Adipose tissue (tissue), 3 donors: ENCODE measurements around the gene CACNG3. TPM values are rescaled to one million over a fixed set of nuclear protein-coding genes. Genes with fewer than 3 reads are reported as not detected.
"Not testable (repeated sequence)": the region's sequence is repeated elsewhere in the genome, so short reads cannot be mapped to it uniquely, and the experiment has no call there.

Experiments
- H3K27ac ChIP-seq: one replicate; pipeline ENCODE4 v1.5.1; 2013; ENCODE audit warnings: low read depth, low read length
- WGBS, 3 donors: extraction: QIAGEN DNeasy Blood & Tissue Kit; methylation state at CpG; one replicate each; pipeline ENCODE4 v1.1.7; 2013; 5-methylcytosine and 5-hydroxymethylcytosine counted together
- polyA plus RNA-seq, 3 donors: library from polyadenylated mRNA; stranded (reverse); fragments of 200-250 nt; gene quantifications; one replicate each; pipeline ENCODE4 v1.2.3, GENCODE V29; 2013
- donor health status: healthy with polysubstance abuse.
- donor health status: Bipolar disorder and iron deficiency.
- donor health status: healthy.

CACNG3 gene
- polyA plus RNA-seq, 3 donors = not detected

- WGBS, 3 donors = 19 to 44% (median 42%) methylated on average over 1 of the region's 1 CpG
- no peak overlapping the region for H3K27ac ChIP-seq
These were observed 62.5 kb downstream of the CACNG3 start for GRCh38 chr16:24318680-24319079.

- WGBS, 3 donors = 66 to 69% (median 68%) methylated on average over 5 of the region's 5 CpGs
- H3K27ac ChIP-seq = no peak overlapping the region
These were observed 63.1 kb downstream of the CACNG3 start for GRCh38 chr16:24319126-24319814.

GRCh38 chr16:24322106-24322505 is 66.0 kb downstream of the CACNG3 start:
- 34 to 39% (median 35%) methylated on average over 10 of the region's 10 CpGs for WGBS, 3 donors
- no peak overlapping the region for H3K27ac ChIP-seq

DNA sequence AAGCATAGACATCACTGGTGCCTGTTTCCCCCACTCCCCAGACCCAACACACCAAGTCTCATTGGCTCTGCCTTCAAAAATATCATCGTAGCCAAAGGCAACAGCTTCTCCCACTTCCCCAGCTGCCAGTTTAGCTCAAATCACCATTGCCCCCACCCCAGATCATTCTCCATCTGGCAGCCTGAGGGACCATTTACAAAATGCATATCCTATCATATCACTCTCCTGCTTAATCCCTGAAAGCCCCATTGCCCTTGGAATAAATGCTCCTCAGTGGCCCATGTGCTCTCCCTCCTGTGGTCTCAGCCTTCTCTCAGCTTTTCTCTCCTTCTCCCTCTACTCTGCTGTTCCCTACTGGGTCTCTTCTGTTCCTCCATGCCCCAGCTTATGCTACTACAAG is 68.3 kb downstream of the CACNG3 start:
- WGBS, 3 donors = 47 to 75% (median 52%) methylated on average over 1 of the region's 1 CpG
- H3K27ac ChIP-seq = no peak overlapping the region

- no peak overlapping the region for H3K27ac ChIP-seq
- WGBS, 3 donors = 46 to 70% (median 66%) methylated on average over 14 of the region's 14 CpGs
These were observed 72.8 kb downstream of the CACNG3 start for GRCh38 chr16:24328835-24329452.

GRCh38 chr16:24332178-24332577 is 76.0 kb downstream of the CACNG3 start:
- no peak overlapping the region for H3K27ac ChIP-seq
- WGBS, 3 donors = 69 to 81% (median 74%) methylated on average over 3 of the region's 3 CpGs

DNA sequence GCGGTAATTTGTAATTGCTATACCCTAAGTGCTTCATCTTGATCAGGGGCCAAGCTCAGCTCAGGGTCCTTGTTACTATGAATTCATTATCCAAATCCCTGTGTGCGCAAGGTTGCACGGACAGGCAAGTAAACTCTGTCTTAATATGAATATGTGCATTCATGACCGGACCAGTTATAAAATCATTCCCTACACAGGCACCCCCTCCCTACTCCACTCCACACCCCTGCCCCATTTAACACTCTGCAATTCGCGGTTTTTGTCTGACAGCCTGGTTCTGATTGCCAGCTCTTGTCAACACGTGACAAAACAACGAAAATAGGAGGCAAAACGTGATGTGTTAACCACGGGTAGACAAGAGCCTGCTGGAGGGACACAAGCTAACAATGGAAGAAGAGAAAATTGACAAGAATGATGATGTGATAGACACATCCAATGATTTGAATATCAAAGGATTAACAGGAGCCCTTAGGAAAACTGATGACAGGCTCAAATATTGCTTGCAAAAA is 76.5 kb downstream of the CACNG3 start:
- no peak overlapping the region for H3K27ac ChIP-seq
- 69 to 78% (median 74%) methylated on average over 10 of the region's 10 CpGs for WGBS, 3 donors

DNA sequence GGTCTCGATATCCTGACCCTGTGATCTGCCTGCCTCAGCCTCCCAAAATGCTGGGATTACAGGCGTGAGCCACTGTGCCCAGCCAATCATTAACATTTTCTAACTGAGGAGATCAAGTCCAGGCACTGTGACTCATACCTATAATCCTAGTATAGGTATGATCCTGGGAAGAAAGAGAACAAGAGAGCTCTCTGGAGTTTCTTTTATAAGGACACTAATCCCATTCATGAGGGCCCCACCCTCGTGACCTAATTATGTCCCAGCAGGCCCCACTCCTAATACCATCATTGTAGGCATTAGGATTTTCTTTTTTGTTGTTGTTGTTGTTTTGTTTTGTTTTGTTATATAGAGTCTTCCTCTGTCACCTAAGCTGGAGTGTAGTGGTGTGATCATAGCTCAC is 80.4 kb downstream of the CACNG3 start:
- WGBS, 3 donors = 76 to 83% (median 82%) methylated on average over 3 of the region's 3 CpGs
- no peak overlapping the region for H3K27ac ChIP-seq

- WGBS, 3 donors = 66 to 86% (median 77%) methylated on average over 4 of the region's 4 CpGs
- H3K27ac ChIP-seq = no peak overlapping the region
These were observed 80.9 kb downstream of the CACNG3 start for GRCh38 chr16:24337013-24337412.

GRCh38 chr16:24343829-24344228 is 87.7 kb downstream of the CACNG3 start:
- H3K27ac ChIP-seq = not testable (repeated sequence)
- WGBS, 3 donors = 62 to 81% (median 78%) methylated on average over 11 of the region's 11 CpGs

GRCh38 chr16:24344784-24345183 is 88.6 kb downstream of the CACNG3 start:
- no peak overlapping the region for H3K27ac ChIP-seq
- WGBS, 3 donors = 30 to 82% (median 71%) methylated on average over 2 of the region's 2 CpGs

DNA sequence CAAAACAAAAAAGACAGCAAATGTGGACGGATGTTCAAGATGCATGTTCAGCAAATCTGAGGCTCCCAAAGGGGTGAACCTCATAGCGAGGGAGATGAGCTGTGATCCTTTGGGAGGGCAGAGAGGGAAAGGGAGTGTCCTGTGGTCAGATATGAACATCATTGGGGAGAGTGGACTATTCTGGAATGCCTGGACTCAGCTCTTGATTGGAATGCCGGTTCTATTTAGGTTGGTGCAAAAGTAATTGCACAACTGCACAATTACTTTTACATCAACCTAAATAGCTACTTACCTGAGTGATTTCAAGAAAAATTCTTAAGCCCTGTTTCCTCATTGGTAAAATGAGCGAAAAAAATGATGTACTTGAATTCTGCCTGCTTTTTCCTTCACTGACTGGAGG is 89.6 kb downstream of the CACNG3 start:
- WGBS, 3 donors = 68 to 79% (median 71%) methylated on average over 4 of the region's 4 CpGs
- no peak overlapping the region for H3K27ac ChIP-seq

- WGBS, 3 donors = 41 to 82% (median 64%) methylated on average over 11 of the region's 11 CpGs
These were observed 90.6 kb downstream of the CACNG3 start for GRCh38 chr16:24346734-24347133.

DNA sequence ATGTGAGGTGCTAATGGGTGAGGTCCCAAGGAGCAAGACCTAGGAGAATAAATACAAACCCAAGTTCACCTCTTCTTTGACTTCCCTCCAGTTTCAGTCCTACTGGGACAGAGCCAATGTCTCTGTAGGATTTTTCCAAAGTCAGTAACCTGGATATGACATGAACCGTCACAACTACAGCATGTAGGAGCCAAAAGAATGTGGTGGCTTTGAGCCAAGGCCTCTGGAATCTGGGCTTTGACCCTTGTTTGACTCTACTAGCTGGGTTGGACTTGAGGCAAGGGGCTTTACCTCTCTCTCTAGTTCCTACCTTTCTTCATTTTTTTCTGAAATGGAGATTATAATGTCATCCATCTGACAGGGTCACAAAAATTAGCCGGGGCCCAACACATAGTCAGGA is 91.4 kb downstream of the CACNG3 start:
- no peak overlapping the region for H3K27ac ChIP-seq
- WGBS, 3 donors = 33 to 54% (median 45%) methylated on average over 2 of the region's 2 CpGs

More at GRCh38 chr16:24346734-24347133, 90.6 kb downstream of the CACNG3 start:
- no peak overlapping the region for H3K27ac ChIP-seq

DNA sequence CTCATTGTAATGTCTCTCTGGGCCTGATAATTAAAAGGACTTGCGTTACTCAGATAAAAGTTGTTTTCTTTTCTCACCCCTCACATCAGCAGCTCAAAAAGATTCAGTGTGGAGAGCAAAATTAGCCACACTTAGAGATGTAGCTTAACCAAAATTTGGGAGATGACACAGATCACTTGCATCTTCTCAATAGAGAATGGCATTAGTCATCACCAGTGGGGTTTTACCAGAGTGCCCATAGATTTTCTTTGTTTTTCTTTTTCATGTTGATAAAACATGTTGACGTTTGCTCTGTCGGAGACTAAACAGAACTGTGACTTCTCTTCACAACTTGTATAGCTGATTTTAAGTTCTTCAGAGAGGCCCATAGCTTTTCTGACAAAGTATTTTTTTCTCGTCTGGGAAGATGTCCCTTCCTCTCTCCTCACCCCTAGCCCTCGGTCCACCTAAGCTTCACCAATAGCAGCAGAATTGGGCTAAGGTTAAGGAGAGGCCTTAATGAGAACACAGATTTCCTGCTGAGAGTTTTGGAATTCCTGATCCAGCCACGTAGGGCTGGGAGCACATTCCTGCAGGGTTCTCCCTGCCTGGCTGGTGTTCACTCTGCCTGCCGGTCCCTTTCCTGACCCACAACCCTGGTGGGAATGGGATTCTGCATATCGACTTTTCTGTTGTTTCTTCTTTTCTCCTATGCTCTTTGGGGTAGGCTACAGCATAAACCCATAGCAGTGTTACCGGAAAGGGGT is 92.6 kb downstream of the CACNG3 start:
- 42 to 60% (median 57%) methylated on average over 9 of the region's 9 CpGs for WGBS, 3 donors
- H3K27ac ChIP-seq = no peak overlapping the region

GRCh38 chr16:24349320-24349719 is 93.2 kb downstream of the CACNG3 start:
- 59 to 70% (median 62%) methylated on average over 8 of the region's 8 CpGs for WGBS, 3 donors
- H3K27ac ChIP-seq = no peak overlapping the region

DNA sequence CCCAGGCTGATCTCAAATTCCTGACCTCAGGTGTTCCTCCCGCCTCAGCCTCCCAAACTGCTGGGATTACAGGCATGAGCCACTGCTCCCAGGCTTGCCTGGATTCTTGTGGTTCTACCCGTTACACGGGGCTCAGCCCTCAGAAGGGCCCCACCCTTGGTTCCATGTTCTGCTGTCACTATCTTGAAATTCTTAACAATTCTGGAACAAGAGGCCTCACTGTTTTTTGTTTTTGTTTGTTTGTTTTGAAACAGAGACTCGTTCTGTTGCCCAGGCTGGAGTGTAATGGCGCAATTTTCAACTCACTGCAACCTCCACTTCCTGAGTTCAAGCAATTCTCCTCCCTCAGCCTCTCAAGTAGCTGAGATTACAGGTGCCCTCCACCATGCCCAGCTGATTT is 96.6 kb downstream of the CACNG3 start:
- 76 to 84% (median 81%) methylated on average over 5 of the region's 5 CpGs for WGBS, 3 donors
- H3K27ac ChIP-seq = no peak overlapping the region

DNA sequence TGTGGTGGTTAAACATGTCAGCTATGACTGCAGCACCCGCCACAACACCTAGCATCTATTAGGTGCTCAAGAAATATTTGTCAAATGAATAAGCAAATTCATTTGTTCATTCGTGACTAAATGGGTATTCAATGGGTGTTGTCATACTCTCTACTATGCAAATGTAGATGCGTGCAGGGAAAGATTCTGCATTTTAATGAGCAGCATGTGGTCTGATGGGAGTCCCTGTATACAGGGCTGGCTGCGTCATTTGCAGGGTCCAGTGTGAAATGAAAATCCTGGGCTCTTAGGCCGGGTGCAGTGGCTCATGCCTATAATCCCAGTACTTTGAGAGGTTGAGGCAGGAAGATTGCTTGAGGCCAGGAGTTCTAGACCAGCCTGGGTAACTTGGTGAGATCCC is 97.5 kb downstream of the CACNG3 start:
- 62 to 75% (median 72%) methylated on average over 5 of the region's 5 CpGs for WGBS, 3 donors
- H3K27ac ChIP-seq = no peak overlapping the region

DNA sequence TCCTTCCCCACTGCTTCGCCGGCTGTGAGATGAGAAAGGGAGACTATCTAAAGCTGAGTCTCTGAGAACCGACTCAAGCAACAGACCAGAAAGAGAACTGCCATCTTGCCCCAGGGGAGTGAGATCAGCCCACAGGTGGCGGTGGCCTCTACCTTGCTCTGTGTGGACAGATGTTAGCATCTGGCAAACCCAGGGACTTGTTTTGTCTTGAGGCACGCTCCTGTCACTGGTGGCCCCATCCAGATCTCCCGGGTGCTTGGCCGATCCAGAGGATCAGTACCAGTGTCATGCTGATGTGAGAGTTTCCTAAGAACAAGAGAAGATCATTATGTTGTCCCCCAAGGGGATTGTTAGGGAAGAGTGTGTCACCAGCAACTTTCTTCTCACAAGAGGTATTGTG is 101.4 kb downstream of the CACNG3 start:
- 70 to 84% (median 84%) methylated on average over 7 of the region's 7 CpGs for WGBS, 3 donors
- H3K27ac ChIP-seq = no peak overlapping the region
